SU-DHL-6 (cell line): Measurements from ENCODE around the gene ST3GAL5.
"Not testable (repeated sequence)": the region's sequence is repeated elsewhere in the genome, so short reads cannot be mapped to it uniquely, and the experiment has no call there.

Experiments
- H2AFZ ChIP-seq: fragments of 200-600 bp; sonication (generic); 2 replicates; pipeline ENCODE4 v1.6.1; 2014; ENCODE audit warnings: low read depth, mild to moderate bottlenecking, moderate library complexity, mixed read lengths, antibody characterized with exemption, low read length; ENCODE audit not compliant: severe bottlenecking
- H3F3A ChIP-seq: fragments of 200-600 bp; shearing (Covaris generic); 2 replicates; pipeline ENCODE4 v1.6.0; 2016; ENCODE audit warnings: antibody characterized with exemption, mild to moderate bottlenecking; ENCODE audit not compliant: insufficient read depth
- H3K27ac ChIP-seq: fragments of 200-600 bp; sonication (generic); 2 replicates; pipeline ENCODE4 v1.5.1; 2016; ENCODE audit warnings: low read depth, mild to moderate bottlenecking, low read length, moderate library complexity, mixed read lengths
- H3K27me3 ChIP-seq: fragments of 200-600 bp; sonication (generic), shearing (Covaris generic); 2 replicates; pipeline ENCODE4 v1.6.0; 2014; ENCODE audit warnings: mild to moderate bottlenecking, low read length
- H3K36me3 ChIP-seq: fragments of 200-600 bp; sonication (generic); 2 replicates; pipeline ENCODE4 v1.6.1; 2014; ENCODE audit warnings: mild to moderate bottlenecking, low read length, mixed read lengths
- H3K4me2 ChIP-seq: fragments of 300-600, 200-600 bp; shearing (Covaris generic), sonication (generic); 2 replicates; pipeline ENCODE4 v1.6.0; 2014; ENCODE audit warnings: low read length, low read depth, mild to moderate bottlenecking; ENCODE audit not compliant: poor library complexity, severe bottlenecking
- H3K4me3 ChIP-seq: fragments of 200-600 bp; sonication (generic); 2 replicates; pipeline ENCODE4 v1.5.1; 2014; ENCODE audit warnings: antibody characterized with exemption, low read length, mild to moderate bottlenecking, mixed read lengths; ENCODE audit not compliant: insufficient read depth, poor library complexity, severe bottlenecking
- H3K79me2 ChIP-seq: fragments of 200-600 bp; sonication (generic); 2 replicates; pipeline ENCODE4 v1.6.1; 2014; ENCODE audit warnings: mild to moderate bottlenecking, low read length, moderate library complexity; ENCODE audit not compliant: insufficient read depth
- H3K9ac ChIP-seq: fragments of 200-600 bp; sonication (generic); 2 replicates; pipeline ENCODE4 v1.7.0; 2014; ENCODE audit warnings: mild to moderate bottlenecking, low read length
- H3K9me2 ChIP-seq: fragments of 200-600 bp; sonication (generic); replicated peaks from 2 replicates; pipeline ENCODE4 v1.6.1; 2014; ENCODE audit warnings: low read length; ENCODE audit not compliant: insufficient read depth
- H3K9me3 ChIP-seq: fragments of 200-600 bp; sonication (generic); 2 replicates; pipeline ENCODE4 v1.6.1; 2014; ENCODE audit warnings: low read length, mixed read lengths; ENCODE audit not compliant: insufficient read depth
- H4K20me1 ChIP-seq: fragments of 200-600 bp; sonication (generic); 2 replicates; pipeline ENCODE4 v1.6.1; 2014; ENCODE audit warnings: low read depth, mild to moderate bottlenecking, antibody characterized with exemption, low read length, moderate library complexity, mixed read lengths
- CTCF ChIP-seq: fragments of 200-600 bp; sonication (generic); IDR thresholded peaks from one replicate; pipeline ENCODE4 v1.5.1; 2017; ENCODE audit warnings: antibody characterized with exemption, mild to moderate bottlenecking, low read length, moderate library complexity; ENCODE audit not compliant: insufficient read depth, poor library complexity, severe bottlenecking
- EZH2phosphoT487 ChIP-seq: fragments of 200-600 bp; sonication (generic), shearing (Covaris generic); conservative IDR thresholded peaks from 2 replicates; pipeline ENCODE4 v1.6.1; 2018; ENCODE audit warnings: mild to moderate bottlenecking, antibody characterized with exemption, low read length, moderate library complexity, mixed read lengths

Gene ST3GAL5

GRCh38 chr2:85886141-85886540 is 2.6 kb downstream of the ST3GAL5 start:
- Histone ChIP-seq H2AFZ (no peak overlapping the region), H3K4me2 (no peak overlapping the region), H3K27me3 (no peaks in the 10 kb centered on the region), H3K4me3 (no peak overlapping the region), H3F3A (peaks cover 12% of the 10 kb centered on the region; the same call in 1 of the 2 replicates), H4K20me1 (no peaks in the 10 kb centered on the region), H3K9me2 (no peaks in the 10 kb centered on the region), H3K79me2 (no peaks in the 10 kb centered on the region), H3K9ac (no peak overlapping the region), H3K36me3 (no peaks in the 10 kb centered on the region), H3K27ac (no peak overlapping the region), H3K9me3 (0 out of 2 replicates have a peak, but pooled peaks cover 4% of the 10 kb centered on the region)
- TF ChIP-seq EZH2phosphoT487 (no peak), CTCF (no peak)

- H3K27me3 ChIP-seq, H3F3A ChIP-seq, H4K20me1 ChIP-seq, H3K27ac ChIP-seq, H3K79me2 ChIP-seq, H3K9me2 ChIP-seq, H3K9ac ChIP-seq, H3K4me2 ChIP-seq, H2AFZ ChIP-seq, H3K9me3 ChIP-seq, H3K4me3 ChIP-seq, H3K36me3 ChIP-seq: not testable (repeated sequence)
These were observed 7.0 kb downstream of the ST3GAL5 start for GRCh38 chr2:85881781-85882180.

- not testable (repeated sequence) for H3K9me2 ChIP-seq, H3K4me2 ChIP-seq, H3K9ac ChIP-seq, H3K36me3 ChIP-seq, H3K27ac ChIP-seq, H3F3A ChIP-seq, H3K4me3 ChIP-seq, H2AFZ ChIP-seq, H3K79me2 ChIP-seq, H4K20me1 ChIP-seq, H3K27me3 ChIP-seq, H3K9me3 ChIP-seq
These were observed 8.0 kb downstream of the ST3GAL5 start for GRCh38 chr2:85880716-85881328.

GRCh38 chr2:85878719-85879370 is 9.9 kb downstream of the ST3GAL5 start:
- Histone ChIP-seq H3K27me3 (no peaks in the 10 kb centered on the region), H3K9ac (no peak overlapping the region), H3K36me3 (no peaks in the 10 kb centered on the region), H3K9me3 (0 out of 2 replicates have a peak, but pooled peaks cover 4% of the 10 kb centered on the region), H3K9me2 (no peaks in the 10 kb centered on the region), H3K27ac (no peak overlapping the region), H2AFZ (no peak overlapping the region), H3K4me2 (no peak overlapping the region), H3F3A (no peaks in the 10 kb centered on the region), H3K79me2 (no peaks in the 10 kb centered on the region), H4K20me1 (no peaks in the 10 kb centered on the region), H3K4me3 (no peak overlapping the region)
- TF ChIP-seq EZH2phosphoT487 = no peak
- TF ChIP-seq CTCF = no peak
